Measurements from ENCODE around the gene AKT2.

DNA sequence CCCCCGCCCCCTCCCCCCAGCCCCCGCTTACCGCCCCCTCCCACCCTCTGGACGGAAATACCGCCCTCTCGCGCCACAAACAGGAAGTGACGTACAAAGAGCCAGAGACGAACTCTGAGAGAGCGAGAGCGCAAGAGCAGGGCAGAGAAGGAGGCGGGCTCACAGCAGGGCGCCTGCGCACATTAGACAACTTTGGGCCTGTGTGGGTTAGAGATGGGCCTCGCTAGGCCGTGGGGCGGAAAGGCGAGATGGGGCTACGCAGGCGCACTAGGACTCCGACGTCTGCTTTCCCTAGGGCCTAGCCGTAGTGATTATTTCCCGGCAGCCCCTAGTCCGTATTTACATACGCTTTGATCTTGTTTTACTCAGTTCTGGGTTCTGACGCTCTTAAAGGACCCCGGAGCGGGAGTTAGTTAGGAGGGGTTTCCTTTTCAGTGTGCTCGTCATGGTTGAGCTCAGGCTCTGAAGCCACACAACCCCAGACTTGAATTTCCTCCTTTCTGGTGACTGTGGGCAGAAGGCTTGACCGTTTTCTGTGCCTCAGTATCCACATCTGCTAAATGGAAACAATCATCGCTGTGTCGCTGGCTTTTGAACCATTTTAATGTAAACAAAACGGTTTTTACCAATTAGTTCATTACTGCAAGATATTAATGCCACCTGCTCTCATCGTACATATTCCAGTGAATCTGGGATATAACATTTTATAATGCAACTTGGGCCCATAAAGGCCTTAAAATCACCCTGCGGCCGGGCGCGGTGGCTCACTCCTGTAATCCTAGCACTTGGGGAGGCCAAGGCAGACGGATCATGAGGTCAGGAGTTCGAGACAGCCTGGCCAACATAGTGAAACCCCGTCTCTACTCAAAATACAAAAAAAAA lies 449 bp upstream of the AKT2 start:
- no peak for TF ChIP-seq EZH2 (IDR thresholded peaks at IDR 0.05; ENCODE audit: low read length)
- TF ChIP-seq, protein P1, sequence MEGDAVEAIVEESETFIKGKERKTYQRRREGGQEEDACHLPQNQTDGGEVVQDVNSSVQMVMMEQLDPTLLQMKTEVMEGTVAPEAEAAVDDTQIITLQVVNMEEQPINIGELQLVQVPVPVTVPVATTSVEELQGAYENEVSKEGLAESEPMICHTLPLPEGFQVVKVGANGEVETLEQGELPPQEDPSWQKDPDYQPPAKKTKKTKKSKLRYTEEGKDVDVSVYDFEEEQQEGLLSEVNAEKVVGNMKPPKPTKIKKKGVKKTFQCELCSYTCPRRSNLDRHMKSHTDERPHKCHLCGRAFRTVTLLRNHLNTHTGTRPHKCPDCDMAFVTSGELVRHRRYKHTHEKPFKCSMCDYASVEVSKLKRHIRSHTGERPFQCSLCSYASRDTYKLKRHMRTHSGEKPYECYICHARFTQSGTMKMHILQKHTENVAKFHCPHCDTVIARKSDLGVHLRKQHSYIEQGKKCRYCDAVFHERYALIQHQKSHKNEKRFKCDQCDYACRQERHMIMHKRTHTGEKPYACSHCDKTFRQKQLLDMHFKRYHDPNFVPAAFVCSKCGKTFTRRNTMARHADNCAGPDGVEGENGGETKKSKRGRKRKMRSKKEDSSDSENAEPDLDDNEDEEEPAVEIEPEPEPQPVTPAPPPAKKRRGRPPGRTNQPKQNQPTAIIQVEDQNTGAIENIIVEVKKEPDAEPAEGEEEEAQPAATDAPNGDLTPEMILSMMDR (optimal IDR thresholded peaks at IDR 0.05 in 1 of 3, IDR thresholded peaks at IDR 0.05 in 1 of 3, conservative IDR thresholded peaks at IDR 0.05 in 1 of 3; ENCODE audit: extremely low read depth in 1 of 3, insufficient read depth in 2 of 3, low read length in 3 of 3) = no peak

Data from keratinocyte (primary cell).